Breast epithelium (tissue), 4 donors: ENCODE measurements around the gene TPCN2. TPM values are rescaled to one million over a fixed set of nuclear protein-coding genes. Genes with fewer than 3 reads are reported as not detected.

Source experiments
- DNase-seq, 2 donors: peaks; one replicate each; pipeline ENCODE4 v3.0.0-alpha.2; 2019; ENCODE audit warnings: low spot score in 2 of 2
- H3K27ac ChIP-seq, 2 donors: fragments of 200-600 bp; sonication (generic) in 1 of 2; one replicate each; pipeline ENCODE4 v1.5.1; 2016 to 2019; ENCODE audit warnings: mild to moderate bottlenecking in 1 of 2
- H3K27me3 ChIP-seq, 2 donors: fragments of 200-600 bp; sonication (generic) in 1 of 2; one replicate each; pipeline versions ENCODE4 v1.5.1 to v1.6.0; 2017 to 2019; ENCODE audit warnings: control low read depth in 1 of 2, mild to moderate bottlenecking in 1 of 2
- H3K36me3 ChIP-seq: fragments of 200-600 bp; one replicate; pipeline ENCODE4 v1.5.1; 2019
- H3K4me1 ChIP-seq, 2 donors: fragments of 200-600 bp; sonication (generic); one replicate each; pipeline ENCODE4 v1.5.1; 2016 to 2019; ENCODE audit warnings: control low read depth in 1 of 2
- H3K4me3 ChIP-seq, 3 donors: fragments of 200-600 bp; sonication (generic); 1 replicate in 2 of 3; 2 replicates in 1 of 3; pipeline ENCODE4 v1.5.1; 2016 to 2019; ENCODE audit warnings: mild to moderate bottlenecking in 3 of 3, moderate library complexity in 2 of 3
- H3K9me3 ChIP-seq, 2 donors: fragments of 200-600 bp; sonication (generic) in 1 of 2; one replicate each; pipeline ENCODE4 v1.5.1; 2016 to 2019; ENCODE audit warnings: control low read depth in 1 of 2
- CTCF ChIP-seq, 3 donors: fragments of 450-650 bp; IDR thresholded peaks; one replicate each; pipeline ENCODE4 v1.5.1; 2016 to 2017; ENCODE audit warnings: antibody characterized with exemption in 3 of 3, mild to moderate bottlenecking in 3 of 3, moderate library complexity in 3 of 3
- POLR2A ChIP-seq: fragments of 450-650 bp; IDR thresholded peaks from one replicate; pipeline ENCODE4 v1.6.1; 2016; ENCODE audit warnings: antibody characterized with exemption, mild to moderate bottlenecking, moderate library complexity
- POLR2AphosphoS5 ChIP-seq, 3 donors: sonication (generic); formaldehyde crosslinking; IDR thresholded peaks; one replicate each; pipeline ENCODE4 v1.6.1; 2017; ENCODE audit warnings: antibody characterized with exemption in 3 of 3
- intact Hi-C: fragments of 100-400 bp; cut with DNase I; formaldehyde crosslinking; loops from one replicate; pipeline ENCODE4 v1.15.1; 2023; ENCODE audit warnings: low total_unique reads
- total RNA-seq, 3 donors: library from RNA; depleted of rRNA; stranded (reverse); fragments of >200 nt; gene quantifications; one replicate each; pipeline ENCODE4 v1.1.0, GENCODE V29; 2016

Gene TPCN2
- total RNA-seq, 3 donors from 2014 or later, result 13.0 to 18.0 (median 13.8) TPM

GRCh38 chr11:69078930-69079605, 30.3 kb downstream of the TPCN2 start:
- Histone ChIP-seq H3K27ac (no peak overlapping the region), H3K4me1 (peaks cover 0 to 6% of the 10 kb centered on the region in 2 donors), H3K36me3 (no peaks in the 10 kb centered on the region), H3K9me3 (no peaks in the 10 kb centered on the region), H3K4me3 (no peak overlapping the region), H3K27me3 (no peaks in the 10 kb centered on the region)
- no peak for TF ChIP-seq POLR2A
- no peak for TF ChIP-seq POLR2AphosphoS5 (IDR thresholded peaks at IDR 0.05)
- TF ChIP-seq CTCF (IDR thresholded peaks at IDR 0.05), result no peak
- no peak for DNase-seq
- intact Hi-C loops, result no loop called here

GRCh38 chr11:69079661-69080256, 31.0 kb downstream of the TPCN2 start:
- Histone ChIP-seq H3K4me3 (no peak overlapping the region), H3K36me3 (no peaks in the 10 kb centered on the region), H3K9me3 (no peaks in the 10 kb centered on the region), H3K4me1 (peaks cover 0 to 6% of the 10 kb centered on the region in 2 donors), H3K27me3 (no peaks in the 10 kb centered on the region), H3K27ac (no peak overlapping the region)
- no peak for TF ChIP-seq POLR2A
- TF ChIP-seq POLR2AphosphoS5 (IDR thresholded peaks at IDR 0.05), result no peak
- TF ChIP-seq CTCF (IDR thresholded peaks at IDR 0.05), result no peak
- no peak for DNase-seq
- intact Hi-C loops, result no loop called here

GRCh38 chr11:69080257-69080995, 31.7 kb downstream of the TPCN2 start:
- intact Hi-C loops, result no loop called here
- Histone ChIP-seq H3K36me3 (no peaks in the 10 kb centered on the region), H3K27ac (no peak overlapping the region)

GRCh38 chr11:69081180-69081579, 32.4 kb downstream of the TPCN2 start:
- H3K4me1 ChIP-seq, result no peaks in the 10 kb centered on the region
- TF ChIP-seq POLR2A (no peak), CTCF (IDR thresholded peaks at IDR 0.05) (no peak), POLR2AphosphoS5 (IDR thresholded peaks at IDR 0.05) (no peak)
- no peak overlapping the region for H3K27ac ChIP-seq
- no peak overlapping the region for H3K4me3 ChIP-seq
- no peak for DNase-seq
- H3K9me3 ChIP-seq, result no peaks in the 10 kb centered on the region
- H3K27me3 ChIP-seq, result no peaks in the 10 kb centered on the region
- no peaks in the 10 kb centered on the region for H3K36me3 ChIP-seq
- intact Hi-C loops, result no loop called here

More at GRCh38 chr11:69080257-69080995, 31.7 kb downstream of the TPCN2 start:
- TF ChIP-seq POLR2AphosphoS5 (IDR thresholded peaks at IDR 0.05), result no peak
- no peak for TF ChIP-seq CTCF (IDR thresholded peaks at IDR 0.05)
- no peak for TF ChIP-seq POLR2A
- H3K4me1 ChIP-seq, result peaks cover 0 to 4% of the 10 kb centered on the region in 2 donors
- no peaks in the 10 kb centered on the region for H3K9me3 ChIP-seq
- no peak overlapping the region for H3K4me3 ChIP-seq
- no peaks in the 10 kb centered on the region for H3K27me3 ChIP-seq
- no peak for DNase-seq
